DMS53 treated with DMSO at 0.1 percent for 48 hours (cell line): ENCODE data around the gene PIK3R3.

Source experiments
- DNase-seq: peaks from one replicate; lab custom pipeline; 2025; ENCODE audit not compliant: unreplicated experiment; lab: John Stamatoyannopoulos, UW

PIK3R3 gene

DNA sequence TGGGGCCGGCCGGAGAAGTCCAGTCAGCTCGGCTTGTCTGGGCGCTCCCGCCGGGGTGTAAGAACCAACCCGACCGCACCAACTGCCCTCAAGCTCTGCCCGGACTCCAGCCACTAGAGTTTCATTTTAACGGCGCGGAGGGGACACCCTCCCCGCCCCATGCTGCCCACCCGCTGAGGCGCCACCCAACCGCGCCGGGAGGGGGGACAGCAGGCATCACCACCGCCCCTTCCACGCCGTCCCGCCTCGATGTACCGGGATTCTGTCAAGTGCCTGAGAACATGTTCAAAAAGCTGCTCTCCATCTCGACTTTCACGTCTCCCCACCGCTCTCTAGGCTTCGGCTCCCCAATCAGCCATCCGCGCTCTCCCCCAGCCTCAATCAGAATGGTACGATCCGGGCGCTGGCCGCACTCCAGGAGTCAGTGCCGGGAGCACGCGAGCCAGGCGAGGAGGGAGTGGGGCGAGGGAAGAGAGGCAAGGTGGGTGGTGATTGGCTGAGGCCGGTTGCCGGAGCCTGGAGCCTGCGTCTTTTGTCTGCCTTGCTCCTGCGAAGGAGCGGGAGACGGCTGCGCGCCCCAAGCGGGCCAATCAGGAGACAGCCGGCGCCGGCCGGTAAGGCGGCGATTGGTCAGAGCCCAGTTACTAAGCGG is at the start of gene PIK3R3:
TSS of gene PIK3R3 (minus strand) at position 101 of the 652 bp plus-strand sequence. CDS start 677 bp downstream, outside the sequence.
- peak; percentile 100 for DNase-seq

GRCh38 chr1:46181343-46182260 is 49.2 kb upstream of the PIK3R3 start:
- peak; percentile 60 for DNase-seq

DNA sequence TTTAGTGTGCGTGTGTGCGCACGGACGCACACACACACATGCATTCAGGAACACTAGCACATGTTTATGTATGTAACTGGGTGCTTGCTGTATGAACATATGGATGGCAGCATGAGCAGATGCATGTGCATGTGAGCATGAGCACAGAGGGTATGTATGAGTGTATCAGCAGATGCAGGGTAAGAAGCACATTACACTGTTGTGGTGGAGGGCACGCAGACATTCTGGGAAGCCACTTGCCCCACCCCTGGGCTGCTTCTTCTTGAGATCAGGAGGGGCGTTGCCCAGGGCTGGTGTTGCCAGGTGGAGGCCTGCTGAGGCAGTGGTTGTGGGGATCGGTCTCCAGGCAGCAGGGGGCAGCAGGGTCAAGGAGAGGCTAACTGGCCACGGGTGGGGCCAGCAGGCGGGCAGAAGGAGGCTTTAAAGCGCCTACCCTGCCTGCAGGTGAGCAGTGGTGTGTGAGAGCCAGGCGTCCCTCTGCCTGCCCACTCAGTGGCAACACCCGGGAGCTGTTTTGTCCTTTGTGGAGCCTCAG is 47.7 kb upstream of the PIK3R3 start:
- no peak for DNase-seq

- peak; percentile 94 for DNase-seq
Observed at GRCh38 chr1:46179138-46180081, 47.0 kb upstream of the PIK3R3 start.

DNA sequence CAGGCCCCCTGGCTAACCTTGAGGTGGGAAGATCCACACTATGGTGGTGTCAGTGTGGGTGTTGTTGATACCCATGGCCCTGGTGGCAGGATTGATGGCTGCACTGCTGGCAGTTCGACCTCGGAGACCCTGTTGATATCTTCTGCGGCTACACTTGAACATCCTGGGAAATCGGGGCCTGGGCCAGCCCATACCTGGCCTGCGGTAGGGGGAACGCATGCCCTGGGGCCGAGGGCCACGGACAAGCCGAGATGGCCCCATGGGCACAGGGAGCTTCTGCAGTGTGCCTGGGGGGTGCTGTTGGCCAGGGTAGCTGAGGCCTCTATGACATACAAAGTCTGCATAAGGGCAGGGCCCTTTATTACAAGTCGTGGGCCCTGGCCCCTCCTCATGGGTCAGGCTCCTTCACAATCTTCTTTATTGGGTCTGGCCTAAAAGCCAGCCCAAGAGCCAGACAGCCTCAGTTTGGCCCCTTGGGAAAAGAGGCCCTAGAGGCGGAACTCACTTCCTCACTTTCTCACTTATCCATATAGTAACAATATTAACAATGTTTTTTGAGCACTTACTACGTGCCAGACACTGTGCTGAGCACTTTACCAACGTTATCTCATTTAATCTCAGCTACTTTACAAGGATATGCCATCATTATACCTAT is 43.9 kb upstream of the PIK3R3 start, which contains the start of gene P3R3URF:
TSS of gene P3R3URF (minus strand) at position 278 of the 655 bp plus-strand sequence. CDS start at position 261, 17 bp downstream.
- DNase-seq: no peak

- no peak for DNase-seq
Observed at GRCh38 chr1:46175243-46175642, 42.8 kb upstream of the PIK3R3 start.

DNA sequence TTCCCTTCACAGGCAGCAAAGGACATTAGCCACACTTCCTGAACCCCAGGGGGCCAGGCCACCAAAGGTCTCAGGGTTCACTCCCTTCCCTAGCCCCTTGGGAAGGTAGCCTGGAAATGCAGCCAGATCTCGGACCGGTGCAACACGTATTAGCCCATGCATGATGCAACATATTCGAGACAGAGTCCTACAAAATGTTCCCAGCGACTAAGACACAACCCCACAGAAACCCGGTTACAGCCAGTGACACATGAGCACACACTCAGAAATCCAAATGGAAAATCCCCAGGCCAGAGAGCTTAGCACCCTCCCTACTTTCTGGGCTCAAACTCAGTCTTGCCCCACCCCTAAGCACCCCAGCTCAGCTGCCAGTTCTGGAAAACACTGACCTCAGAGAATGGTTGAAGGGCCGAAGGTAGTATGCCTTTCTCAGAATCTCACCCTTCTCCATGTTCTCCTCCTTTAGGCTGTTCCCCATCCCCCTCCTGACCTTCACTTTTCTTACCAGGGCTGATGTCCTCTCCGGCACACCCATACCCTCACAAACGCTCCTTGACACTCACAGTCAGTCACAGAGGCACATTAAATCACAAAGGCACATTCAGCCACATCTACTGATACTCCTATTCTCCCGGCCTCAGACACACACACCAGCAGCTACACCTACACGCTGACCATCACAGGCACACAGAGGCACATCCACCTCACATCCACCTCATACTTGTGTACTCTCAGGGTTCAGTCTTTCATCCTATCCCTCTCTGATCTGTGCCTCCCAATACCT is 42.2 kb upstream of the PIK3R3 start, which contains the start of gene TSPAN1:
TSS of gene TSPAN1 (plus strand) at position 640 of the 784 bp plus-strand sequence. CDS start 6,021 bp downstream, outside the sequence.
- no peak for DNase-seq

DNA sequence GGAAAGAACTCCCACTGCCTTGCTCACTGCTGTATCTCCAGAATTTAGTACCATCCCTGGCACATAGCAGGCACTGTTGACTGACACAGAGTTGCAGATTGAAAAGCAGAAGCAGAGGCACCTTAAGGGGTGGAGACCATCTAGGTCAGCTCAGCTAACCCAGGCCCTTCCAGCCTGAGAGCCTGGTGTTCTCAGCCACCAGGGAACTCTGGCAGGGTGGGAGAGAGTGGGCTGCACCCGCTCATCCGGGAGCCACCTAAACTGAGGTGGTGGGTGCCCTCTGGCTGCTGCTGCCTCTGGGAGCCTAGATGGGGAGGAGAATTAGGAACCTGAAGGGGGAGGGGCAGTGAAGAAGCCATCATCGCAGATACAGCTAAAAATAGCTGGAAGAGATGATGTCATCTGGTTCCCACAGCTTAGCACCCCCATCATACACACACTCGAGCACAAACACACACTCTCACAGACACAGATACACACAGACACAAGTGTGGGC is 41.0 kb upstream of the PIK3R3 start:
- DNase-seq: peak; percentile 60

DNA sequence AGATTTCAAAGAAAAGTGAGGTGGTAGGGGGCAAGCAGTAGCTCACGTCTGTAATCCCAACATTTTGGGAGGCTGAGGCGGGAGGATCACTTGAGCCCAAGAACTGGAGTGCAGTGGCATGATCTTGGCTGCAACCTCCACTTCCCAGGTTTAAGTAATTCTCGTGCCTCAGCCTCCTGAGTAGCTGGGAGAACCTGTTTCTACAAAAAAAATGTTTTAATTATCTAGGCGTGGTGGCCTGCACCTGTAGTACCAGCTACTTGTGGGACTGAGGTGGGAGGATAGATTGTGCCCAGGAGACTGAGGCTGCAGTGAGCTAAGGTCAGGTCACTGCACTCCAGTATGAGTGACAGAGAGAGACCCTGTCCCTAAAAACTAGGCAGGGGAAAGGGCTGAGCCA is 39.9 kb upstream of the PIK3R3 start:
- DNase-seq: peak; percentile 28

DNA sequence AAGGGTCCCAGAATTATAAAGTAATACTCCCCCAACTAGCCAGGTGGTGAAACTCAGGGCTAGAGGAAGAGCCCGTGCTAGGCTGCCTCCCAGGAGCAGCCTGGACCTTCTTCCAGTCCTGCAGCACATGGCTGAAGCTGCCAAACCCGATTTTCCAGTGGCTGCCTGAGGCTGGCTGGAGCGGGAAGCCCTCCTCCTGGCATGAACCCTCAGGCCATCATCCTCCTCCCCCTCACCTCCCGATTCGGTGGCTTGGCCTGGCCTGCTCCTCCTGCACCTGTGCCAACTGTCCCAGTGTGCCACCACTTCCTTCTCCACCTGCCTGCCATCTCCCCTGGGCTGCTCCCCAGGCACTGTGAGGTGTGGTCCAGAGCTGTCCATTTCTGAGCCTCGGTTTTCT is 39.4 kb upstream of the PIK3R3 start:
- DNase-seq: peak; percentile 90

GRCh38 chr1:46171351-46171750 is 38.9 kb upstream of the PIK3R3 start:
- no peak for DNase-seq

DNA sequence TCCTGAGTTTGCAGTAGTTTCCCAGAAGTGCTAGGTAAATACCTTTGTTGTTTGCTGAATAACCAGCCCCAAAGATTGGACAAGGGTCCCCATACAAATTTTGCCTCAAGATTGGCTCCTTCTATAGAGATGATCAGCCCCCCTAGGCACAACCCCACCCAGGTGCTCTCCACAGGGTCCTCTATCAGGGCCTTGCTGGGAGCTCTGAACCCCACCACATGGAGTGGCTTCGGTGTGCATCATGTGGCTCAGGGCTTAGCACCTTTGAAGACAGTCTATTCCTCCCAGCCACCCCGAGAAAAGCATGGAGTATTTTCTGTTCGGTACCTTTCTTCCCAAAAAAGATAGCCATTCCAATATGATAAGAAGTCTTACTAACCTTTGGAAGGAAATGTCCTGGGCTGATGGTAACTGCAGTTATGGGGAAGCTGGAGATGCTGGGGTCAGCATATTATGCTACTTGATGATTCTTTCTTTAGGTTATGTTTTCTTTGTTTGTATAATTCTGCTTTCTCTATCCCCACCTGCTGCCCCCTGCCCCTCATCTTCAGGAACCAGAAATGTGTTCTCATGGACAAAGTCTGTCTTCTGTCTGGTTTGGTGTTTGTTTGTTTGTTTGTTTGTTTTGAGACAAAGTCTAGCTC is 37.5 kb upstream of the PIK3R3 start:
- no peak for DNase-seq

GRCh38 chr1:46168477-46168876 is 36.0 kb upstream of the PIK3R3 start:
- DNase-seq: no peak

DNA sequence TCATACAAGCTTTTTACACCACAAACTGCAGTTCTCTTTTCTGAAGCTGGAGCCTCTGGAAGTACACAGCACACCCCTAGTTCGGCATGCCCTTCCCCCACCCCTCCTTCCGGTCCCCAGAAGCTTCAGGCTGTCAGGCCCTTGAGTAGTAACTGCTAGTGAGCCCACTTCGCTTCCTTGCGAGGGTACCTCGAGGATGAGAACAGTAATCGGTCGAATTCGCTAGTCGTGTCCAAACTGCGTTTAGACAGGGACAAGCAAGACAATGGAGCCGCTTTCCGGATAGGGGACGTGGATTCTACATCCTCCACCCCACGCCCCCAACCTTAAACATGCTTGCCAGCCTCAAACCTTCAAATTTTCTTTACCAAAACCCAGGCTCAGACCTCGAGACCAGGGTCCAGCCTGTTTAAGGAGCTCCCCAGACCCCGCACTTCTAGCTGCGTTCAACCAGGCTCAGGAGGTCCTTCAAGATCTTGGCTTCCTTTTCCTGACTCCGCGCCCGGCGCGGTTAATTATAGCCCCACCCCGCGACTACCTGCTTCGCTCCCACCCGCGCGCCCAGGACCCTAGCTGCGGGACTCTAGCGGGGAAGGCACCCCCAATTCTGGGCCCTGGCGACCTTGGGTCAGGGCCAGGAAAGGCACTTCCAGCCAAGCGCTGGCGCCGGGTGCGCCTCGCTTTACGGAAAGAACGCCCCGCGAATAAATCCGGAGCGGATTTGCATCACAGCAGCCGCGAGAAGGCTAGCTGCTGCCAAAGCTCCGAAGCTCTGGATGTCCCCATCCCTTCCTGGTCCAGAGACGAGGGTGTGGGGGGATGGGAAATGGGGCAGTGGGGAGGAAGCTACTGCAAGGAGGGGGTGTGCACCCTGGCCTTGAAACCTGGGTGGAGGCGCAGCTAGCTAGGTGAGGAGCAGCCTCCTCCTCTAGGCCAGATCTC is 34.4 kb upstream of the PIK3R3 start:
- DNase-seq: peak; percentile 63

DNA sequence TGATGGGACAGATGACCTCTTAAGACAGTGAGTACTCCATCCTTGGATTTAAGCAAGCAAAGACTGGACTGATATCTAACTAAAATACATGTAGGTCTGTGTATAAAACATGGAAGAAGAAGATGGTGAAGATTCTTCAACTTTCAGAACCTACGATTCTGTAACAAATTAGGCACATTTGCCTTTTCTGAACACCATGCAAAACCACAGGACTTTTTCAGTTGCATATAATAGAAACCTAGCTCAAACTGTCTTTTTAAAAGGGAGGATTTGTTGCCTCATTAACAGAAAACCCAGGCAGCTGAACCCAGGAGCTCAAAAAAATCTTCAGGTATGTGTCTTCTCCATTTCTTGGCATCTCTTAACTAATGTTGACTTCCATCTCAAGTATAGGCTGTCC is 27.8 kb upstream of the PIK3R3 start:
- no peak for DNase-seq

DNA sequence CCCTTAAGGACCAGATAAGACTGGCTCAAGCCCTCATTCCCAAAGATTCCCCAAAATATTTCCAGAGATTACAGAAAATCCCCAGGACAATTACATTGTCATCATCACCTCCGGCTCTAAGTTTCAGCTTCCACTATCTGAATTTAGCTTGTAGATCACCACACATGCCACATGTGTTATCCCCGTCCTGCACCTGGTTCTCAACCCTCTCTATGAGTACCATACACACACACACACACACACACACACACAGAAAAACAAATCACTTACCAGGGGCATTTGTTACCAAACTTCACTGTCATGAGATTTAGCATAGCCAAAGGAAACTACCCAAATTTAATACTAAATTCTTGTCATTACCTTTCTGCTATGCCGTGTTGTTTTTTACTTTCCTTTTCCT is 27.1 kb upstream of the PIK3R3 start:
- DNase-seq: no peak
